ENCODE results near the gene CEP95. TPM values are rescaled to one million over a fixed set of nuclear protein-coding genes. Genes with fewer than 3 reads are reported as not detected.

CEP95 gene
- polyA plus RNA-seq, 3 donors = 4.6 to 42.1 (median 5.0) TPM

DNA sequence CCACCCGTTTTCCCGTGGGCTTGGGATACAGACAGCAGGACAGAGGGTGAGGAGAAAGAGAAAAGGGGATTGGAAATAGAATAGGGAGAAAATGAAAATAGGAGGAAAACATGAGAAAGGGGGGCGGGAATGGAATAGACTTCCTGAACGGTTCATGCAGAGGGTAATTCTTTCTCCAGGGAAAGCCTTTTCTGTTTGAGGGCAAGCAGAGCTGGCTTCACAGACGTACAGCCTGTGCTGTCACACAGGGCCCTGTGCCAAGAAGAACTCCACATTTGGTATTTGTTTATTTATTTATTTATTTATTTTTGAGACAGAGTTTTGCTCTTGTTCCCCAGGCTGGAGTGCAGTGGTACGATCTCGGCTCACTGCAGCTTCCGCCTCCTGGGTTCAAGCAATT is 45.8 kb upstream of the CEP95 start:
- TF ChIP-seq, protein P1, sequence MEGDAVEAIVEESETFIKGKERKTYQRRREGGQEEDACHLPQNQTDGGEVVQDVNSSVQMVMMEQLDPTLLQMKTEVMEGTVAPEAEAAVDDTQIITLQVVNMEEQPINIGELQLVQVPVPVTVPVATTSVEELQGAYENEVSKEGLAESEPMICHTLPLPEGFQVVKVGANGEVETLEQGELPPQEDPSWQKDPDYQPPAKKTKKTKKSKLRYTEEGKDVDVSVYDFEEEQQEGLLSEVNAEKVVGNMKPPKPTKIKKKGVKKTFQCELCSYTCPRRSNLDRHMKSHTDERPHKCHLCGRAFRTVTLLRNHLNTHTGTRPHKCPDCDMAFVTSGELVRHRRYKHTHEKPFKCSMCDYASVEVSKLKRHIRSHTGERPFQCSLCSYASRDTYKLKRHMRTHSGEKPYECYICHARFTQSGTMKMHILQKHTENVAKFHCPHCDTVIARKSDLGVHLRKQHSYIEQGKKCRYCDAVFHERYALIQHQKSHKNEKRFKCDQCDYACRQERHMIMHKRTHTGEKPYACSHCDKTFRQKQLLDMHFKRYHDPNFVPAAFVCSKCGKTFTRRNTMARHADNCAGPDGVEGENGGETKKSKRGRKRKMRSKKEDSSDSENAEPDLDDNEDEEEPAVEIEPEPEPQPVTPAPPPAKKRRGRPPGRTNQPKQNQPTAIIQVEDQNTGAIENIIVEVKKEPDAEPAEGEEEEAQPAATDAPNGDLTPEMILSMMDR (IDR thresholded peaks at IDR 0.05) = no peak
- H3K4me3 ChIP-seq (replicated peaks in 1 of 3; ENCODE audit: low read depth in 2 of 3, low read length in 3 of 3) = no peak overlapping the region
- no peaks in the 10 kb centered on the region for H3K27me3 ChIP-seq (ENCODE audit: control insufficient read depth in 2 of 2, insufficient read depth in 2 of 2, low read length in 2 of 2)
- Mint-ChIP-seq H3K36me3 (peaks cover 62 to 83% of the 10 kb centered on the region in 2 donors), H3K4me3 (no peak overlapping the region), H3K4me1 (peaks cover 21% of the 10 kb centered on the region), H3K27me3 (ENCODE audit: low read depth in 3 of 3) (no peaks in the 10 kb centered on the region), H3K9me3 (peaks cover 0 to 3% (median 0%) of the 10 kb centered on the region in 7 donors), H3K27ac (peak overlapping the region in 1 of 7 donors; percentile 44)
- no peak overlapping the region for H3K4me2 ChIP-seq (replicated peaks; ENCODE audit: extremely low read depth, low read length, poor library complexity, severe bottlenecking)
- H4K20me1 ChIP-seq (ENCODE audit: insufficient read depth, low read length) = no peaks in the 10 kb centered on the region
- peaks cover 55 to 83% of the 10 kb centered on the region in 2 donors for H3K36me3 ChIP-seq (replicated peaks in 1 of 2; ENCODE audit: control insufficient read depth in 1 of 2, insufficient read depth in 2 of 2, low read length in 2 of 2)
- H3K9me3 ChIP-seq (replicated peaks in 1 of 2; ENCODE audit: control insufficient read depth in 1 of 2, insufficient read depth in 1 of 2, low read length in 2 of 2) = no peaks in the 10 kb centered on the region
- 100% methylated on average over 3 of the region's 8 CpGs for WGBS (ENCODE audit: insufficient coverage)
- H3K79me2 ChIP-seq (ENCODE audit: insufficient read depth, low read length) = peaks cover 36% of the 10 kb centered on the region
- no peak overlapping the region for H2AFZ ChIP-seq (ENCODE audit: insufficient read depth, low read depth, low read length, poor library complexity, severe bottlenecking)
- H3K4me1 ChIP-seq (ENCODE audit: control insufficient read depth in 1 of 2, insufficient read depth in 2 of 2, low read length in 2 of 2) = peaks cover 20 to 27% of the 10 kb centered on the region in 2 donors
- no peak overlapping the region for H3K9ac ChIP-seq (ENCODE audit: insufficient read depth, low read length, poor library complexity, severe bottlenecking)
- intact Hi-C loops (cut with micrococcal nuclease) = no loop called here
- DNase-seq = no peak
- H3K27ac ChIP-seq (ENCODE audit: low read depth in 1 of 2, low read length in 2 of 2) = no peak overlapping the region

DNA sequence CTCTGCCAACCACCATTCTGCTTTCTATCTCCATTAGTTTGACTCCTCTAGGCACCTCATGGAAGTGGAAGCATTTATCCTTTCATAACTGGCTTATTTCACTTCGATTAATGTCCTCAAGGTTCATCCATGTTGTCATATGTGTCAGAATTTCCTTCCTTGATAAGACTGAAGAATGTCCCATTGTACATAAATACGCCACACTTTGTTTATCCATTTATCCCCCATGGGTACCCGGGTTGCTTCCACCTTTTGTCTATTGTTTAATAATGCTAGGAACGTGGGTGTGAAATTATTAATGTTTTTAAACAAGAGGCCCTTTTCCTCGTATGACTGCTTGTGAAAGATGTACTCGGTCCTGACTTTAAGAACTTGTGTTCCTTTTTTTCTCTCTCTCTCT is 45.0 kb upstream of the CEP95 start:
- no peaks in the 10 kb centered on the region for H3K9me3 ChIP-seq (replicated peaks in 1 of 2; ENCODE audit: control insufficient read depth in 1 of 2, insufficient read depth in 1 of 2, low read length in 2 of 2)
- TF ChIP-seq, protein P1 (IDR thresholded peaks at IDR 0.05) = no peak
- Mint-ChIP-seq H3K36me3 (peaks cover 68 to 91% of the 10 kb centered on the region in 2 donors), H3K27me3 (ENCODE audit: low read depth in 3 of 3) (no peaks in the 10 kb centered on the region), H3K4me3 (no peak overlapping the region), H3K27ac (no peak overlapping the region), H3K4me1 (peaks cover 14% of the 10 kb centered on the region), H3K9me3 (peaks cover 0 to 3% (median 0%) of the 10 kb centered on the region in 7 donors)
- H3K9ac ChIP-seq (ENCODE audit: insufficient read depth, low read length, poor library complexity, severe bottlenecking) = no peak overlapping the region
- H3K4me3 ChIP-seq (replicated peaks in 1 of 3; ENCODE audit: low read depth in 2 of 3, low read length in 3 of 3) = no peak overlapping the region
- DNase-seq = no peak
- H3K27me3 ChIP-seq (ENCODE audit: control insufficient read depth in 2 of 2, insufficient read depth in 2 of 2, low read length in 2 of 2) = no peaks in the 10 kb centered on the region
- no peak overlapping the region for H3K4me2 ChIP-seq (replicated peaks; ENCODE audit: extremely low read depth, low read length, poor library complexity, severe bottlenecking)
- H3K79me2 ChIP-seq (ENCODE audit: insufficient read depth, low read length) = peaks cover 30% of the 10 kb centered on the region
- WGBS (ENCODE audit: insufficient coverage) = no CpG with 5 or more reads among the region's 6 CpGs
- no peak overlapping the region for H2AFZ ChIP-seq (ENCODE audit: insufficient read depth, low read depth, low read length, poor library complexity, severe bottlenecking)
- H4K20me1 ChIP-seq (ENCODE audit: insufficient read depth, low read length) = no peaks in the 10 kb centered on the region
- H3K27ac ChIP-seq (ENCODE audit: low read depth in 1 of 2, low read length in 2 of 2) = no peak overlapping the region
- peaks cover 63 to 92% of the 10 kb centered on the region in 2 donors for H3K36me3 ChIP-seq (replicated peaks in 1 of 2; ENCODE audit: control insufficient read depth in 1 of 2, insufficient read depth in 2 of 2, low read length in 2 of 2)
- intact Hi-C loops (cut with micrococcal nuclease) = no loop called here
- peaks cover 12 to 19% of the 10 kb centered on the region in 2 donors for H3K4me1 ChIP-seq (ENCODE audit: control insufficient read depth in 1 of 2, insufficient read depth in 2 of 2, low read length in 2 of 2)

All from CD14-positive monocyte (primary cell).